Mesendoderm (in vitro differentiated cells): Measurements from ENCODE around the gene APBB2.

Experiments used
- DNase-seq: peaks from one replicate; pipeline ENCODE4 v3.0.0; 2013
- H2AK5ac ChIP-seq: 2 replicates; pipeline ENCODE4 v1.6.1; 2013; ENCODE audit warnings: low read length, inconsistent platforms
- H2BK120ac ChIP-seq: 2 replicates; pipeline ENCODE4 v1.6.1; 2013; ENCODE audit warnings: low read depth, mild to moderate bottlenecking, low read length, moderate library complexity, mixed read lengths
- H2BK15ac ChIP-seq: replicated peaks from 2 replicates; pipeline ENCODE4 v1.6.1; 2013; ENCODE audit warnings: low read depth, mild to moderate bottlenecking, moderate library complexity
- H2BK5ac ChIP-seq: 2 replicates; pipeline ENCODE4 v1.6.1; 2013; ENCODE audit warnings: low read length, inconsistent platforms
- H3K18ac ChIP-seq: 2 replicates; pipeline ENCODE4 v1.6.1; 2013; ENCODE audit warnings: mild to moderate bottlenecking, low read length, mixed read lengths
- H3K23ac ChIP-seq: one replicate; pipeline ENCODE4 v1.6.1; 2013; ENCODE audit warnings: low read length
- H3K27ac ChIP-seq: 2 replicates; pipeline ENCODE4 v1.5.1; 2013; ENCODE audit warnings: low read depth, mild to moderate bottlenecking, inconsistent platforms, low read length, moderate library complexity
- H3K27me3 ChIP-seq: 2 replicates; pipeline ENCODE4 v1.6.1; 2013; ENCODE audit warnings: low read length, control low read depth, mild to moderate bottlenecking, inconsistent platforms; ENCODE audit not compliant: insufficient read depth, poor library complexity
- H3K36me3 ChIP-seq: 2 replicates; pipeline ENCODE4 v1.6.1; 2013; ENCODE audit warnings: low read length, inconsistent platforms; ENCODE audit not compliant: control insufficient read depth, insufficient read depth
- H3K4ac ChIP-seq: one replicate; pipeline ENCODE4 v1.6.1; 2013; ENCODE audit warnings: low read depth, mild to moderate bottlenecking, low read length, moderate library complexity
- H3K4me1 ChIP-seq: 2 replicates; pipeline ENCODE4 v1.6.1; 2013; ENCODE audit warnings: low read depth, low read length, inconsistent platforms; ENCODE audit not compliant: control insufficient read depth
- H3K4me2 ChIP-seq: 2 replicates; pipeline ENCODE4 v1.6.1; 2013; ENCODE audit warnings: low read length
- H3K4me3 ChIP-seq: 2 replicates; pipeline ENCODE4 v1.5.1; 2013; ENCODE audit warnings: mild to moderate bottlenecking, low read length
- H3K56ac ChIP-seq: one replicate; pipeline ENCODE4 v1.6.1; 2013; ENCODE audit warnings: low read length
- H3K79me1 ChIP-seq: 2 replicates; pipeline ENCODE4 v1.6.1; 2013; ENCODE audit warnings: low read length, inconsistent platforms
- H3K79me2 ChIP-seq: 2 replicates; pipeline ENCODE4 v1.6.1; 2013; ENCODE audit warnings: mild to moderate bottlenecking, low read length; ENCODE audit not compliant: control insufficient read depth, insufficient read depth
- H3K9ac ChIP-seq: 2 replicates; pipeline ENCODE4 v1.6.1; 2013; ENCODE audit warnings: low read length, inconsistent platforms
- H4K5ac ChIP-seq: one replicate; pipeline ENCODE4 v1.6.1; 2013; ENCODE audit warnings: low read length
- H4K8ac ChIP-seq: one replicate; pipeline ENCODE4 v1.6.1; 2013; ENCODE audit warnings: low read depth, mild to moderate bottlenecking, control low read depth, low read length, moderate library complexity
- WGBS: extraction: QIAGEN DNeasy Blood & Tissue Kit; methylation state at CpG from one replicate; pipeline ENCODE4 v1.1.7; 2013; ENCODE audit warnings: low lambda C conversion rate, missing lambda C conversion rate; ENCODE audit not compliant: insufficient coverage; ENCODE audit errors: extremely low coverage; 5-methylcytosine and 5-hydroxymethylcytosine counted together

APBB2 gene

GRCh38 chr4:41160856-41161255 is 53.5 kb downstream of the APBB2 start:
- no peaks in the 10 kb centered on the region for H3K36me3 ChIP-seq
- DNase-seq = no peak
- WGBS = no CpG with 5 or more reads among the region's 4 CpGs

DNA sequence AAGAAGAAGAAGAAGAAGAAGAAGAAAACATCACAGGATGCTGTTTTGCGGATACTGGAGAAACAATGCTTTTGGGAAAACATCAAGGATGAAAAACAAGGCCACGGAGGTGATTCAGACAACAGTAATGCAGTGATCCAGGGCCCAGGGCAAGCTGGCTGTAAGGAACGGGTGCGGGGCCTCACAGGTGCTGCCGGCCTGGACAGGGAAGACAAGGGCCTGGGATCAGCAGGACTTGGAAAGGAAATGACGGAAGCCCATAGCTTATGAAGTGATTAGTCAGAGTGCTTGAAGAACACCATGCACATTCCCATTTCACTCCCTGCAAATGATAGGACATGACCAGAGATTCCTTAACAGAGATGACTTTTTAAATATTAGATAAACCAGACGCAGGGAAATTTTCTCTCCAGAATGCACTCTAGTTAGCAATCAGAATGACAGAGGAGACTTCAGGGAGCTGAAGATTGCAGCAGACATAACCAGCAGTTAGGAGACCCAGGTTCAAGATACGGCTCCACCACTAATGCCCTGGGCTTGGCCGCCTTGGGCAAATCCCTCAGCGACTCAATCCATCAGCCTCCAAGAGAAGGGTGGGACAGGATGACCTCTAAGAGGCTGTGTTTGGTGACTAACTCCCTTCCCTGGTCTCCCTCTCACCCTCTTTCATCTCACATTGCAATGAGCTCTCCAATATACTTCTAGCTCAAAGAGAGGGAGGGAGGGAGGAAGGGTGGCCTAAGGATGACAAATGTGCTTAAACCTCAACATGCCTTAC is 54.1 kb downstream of the APBB2 start:
- no peak overlapping the region for H2BK120ac ChIP-seq
- H2BK5ac ChIP-seq = no peak overlapping the region
- no peak overlapping the region for H3K4me2 ChIP-seq
- H3K56ac ChIP-seq = no peak overlapping the region
- H3K79me2 ChIP-seq = peaks cover 2% of the 10 kb centered on the region
- peak; percentile 77 for DNase-seq
- no peaks in the 10 kb centered on the region for H3K36me3 ChIP-seq
- H3K18ac ChIP-seq = no peak overlapping the region
- H2BK15ac ChIP-seq = no peak overlapping the region
- no peaks in the 10 kb centered on the region for H3K27me3 ChIP-seq
- no peak overlapping the region for H4K8ac ChIP-seq
- H3K23ac ChIP-seq = no peak overlapping the region
- H3K9ac ChIP-seq = no peak overlapping the region
- H3K4ac ChIP-seq = no peak overlapping the region
- H3K4me1 ChIP-seq = peaks cover 2% of the 10 kb centered on the region
- no peak overlapping the region for H2AK5ac ChIP-seq
- no peak overlapping the region for H3K4me3 ChIP-seq
- no peak overlapping the region for H3K27ac ChIP-seq
- H4K5ac ChIP-seq = no peak overlapping the region
- no CpG with 5 or more reads among the region's 10 CpGs for WGBS
- H3K79me1 ChIP-seq = peaks cover 6% of the 10 kb centered on the region

More at GRCh38 chr4:41160856-41161255, 53.5 kb downstream of the APBB2 start:
- Histone ChIP-seq H3K27me3 (no peaks in the 10 kb centered on the region), H2BK5ac (no peak overlapping the region), H3K9ac (no peak overlapping the region), H3K4me1 (peaks cover 4% of the 10 kb centered on the region), H3K27ac (no peak overlapping the region), H4K8ac (no peak overlapping the region), H3K18ac (no peak overlapping the region), H3K4me3 (no peak overlapping the region), H3K79me2 (peaks cover 2% of the 10 kb centered on the region), H2BK120ac (no peak overlapping the region), H3K4me2 (no peak overlapping the region), H3K56ac (no peak overlapping the region), H3K23ac (no peak overlapping the region), H2AK5ac (no peak overlapping the region), H3K79me1 (peaks cover 6% of the 10 kb centered on the region), H4K5ac (no peak overlapping the region), H2BK15ac (no peak overlapping the region), H3K4ac (no peak overlapping the region)

GRCh38 chr4:41158756-41159155 is 55.6 kb downstream of the APBB2 start:
- DNase-seq = no peak
- Histone ChIP-seq H3K9ac (no peak overlapping the region), H3K79me1 (peaks cover 6% of the 10 kb centered on the region), H3K4me2 (no peak overlapping the region), H2AK5ac (no peak overlapping the region), H3K27ac (no peak overlapping the region), H3K36me3 (no peaks in the 10 kb centered on the region), H3K27me3 (no peaks in the 10 kb centered on the region), H3K23ac (no peak overlapping the region), H2BK15ac (no peak overlapping the region), H2BK5ac (no peak overlapping the region), H3K56ac (no peak overlapping the region), H4K5ac (no peak overlapping the region), H3K4me1 (peaks cover 2% of the 10 kb centered on the region), H3K79me2 (peaks cover 2% of the 10 kb centered on the region), H3K4ac (no peak overlapping the region), H3K4me3 (no peak overlapping the region), H3K18ac (no peak overlapping the region), H2BK120ac (no peak overlapping the region), H4K8ac (no peak overlapping the region)
- WGBS = no CpG with 5 or more reads among the region's 5 CpGs

GRCh38 chr4:41158274-41158673 is 56.1 kb downstream of the APBB2 start:
- Histone ChIP-seq H3K79me2 (peaks cover 2% of the 10 kb centered on the region), H4K8ac (no peak overlapping the region), H3K4ac (no peak overlapping the region), H3K27ac (no peak overlapping the region), H3K56ac (no peak overlapping the region), H4K5ac (no peak overlapping the region), H3K4me2 (no peak overlapping the region), H2BK5ac (no peak overlapping the region), H3K18ac (no peak overlapping the region), H3K27me3 (no peaks in the 10 kb centered on the region), H3K4me1 (peaks cover 2% of the 10 kb centered on the region), H2BK15ac (no peak overlapping the region), H3K36me3 (no peaks in the 10 kb centered on the region), H3K9ac (no peak overlapping the region), H2AK5ac (no peak overlapping the region), H3K79me1 (peaks cover 6% of the 10 kb centered on the region), H3K4me3 (no peak overlapping the region), H3K23ac (no peak overlapping the region), H2BK120ac (no peak overlapping the region)
- no peak for DNase-seq
- no CpG with 5 or more reads among the region's 1 CpG for WGBS

DNA sequence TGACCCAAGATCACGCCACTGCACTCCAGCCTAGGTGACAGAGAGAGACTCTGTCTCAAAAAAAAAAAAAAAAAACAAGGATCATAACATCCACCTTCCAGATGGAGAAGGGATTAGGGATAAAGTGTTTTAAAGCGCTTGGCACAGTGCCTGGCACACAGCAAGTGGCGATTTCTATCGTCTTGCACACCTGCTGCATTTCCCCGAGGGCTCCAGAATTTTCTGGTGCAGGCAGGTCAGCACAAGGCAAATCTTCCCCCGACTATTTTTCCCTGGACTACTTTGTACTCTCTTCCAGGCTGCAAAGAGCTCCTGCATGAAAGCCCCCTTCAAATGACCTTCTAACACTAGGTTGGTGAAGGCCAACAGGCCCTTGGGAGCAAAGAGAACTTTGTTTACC is 57.3 kb downstream of the APBB2 start:
- no peaks in the 10 kb centered on the region for H3K27me3 ChIP-seq

DNA sequence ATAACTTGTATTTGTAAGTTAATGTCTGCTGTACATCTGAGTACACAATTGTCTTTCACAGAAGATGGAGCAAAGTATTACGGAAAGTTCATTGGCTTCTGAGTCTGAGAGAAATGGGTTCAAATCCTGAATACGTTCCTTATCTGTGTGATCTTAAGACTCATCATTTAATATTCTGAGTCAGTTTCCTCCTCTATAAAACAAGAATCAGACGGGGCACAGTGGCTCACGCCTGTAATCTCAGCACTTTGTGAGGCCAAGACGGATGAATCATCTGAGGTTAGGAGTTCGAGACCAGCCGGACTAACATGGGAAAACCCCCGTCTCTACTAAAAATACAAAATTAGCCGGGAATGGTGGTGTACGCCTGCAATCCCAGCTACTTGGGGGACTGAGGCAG is 57.8 kb downstream of the APBB2 start:
- Histone ChIP-seq H3K4me2 (no peak overlapping the region), H3K9ac (no peak overlapping the region), H3K79me2 (peaks cover 2% of the 10 kb centered on the region), H4K5ac (no peak overlapping the region), H2BK15ac (no peak overlapping the region), H3K18ac (no peak overlapping the region), H2BK120ac (no peak overlapping the region), H3K79me1 (peaks cover 6% of the 10 kb centered on the region), H2AK5ac (no peak overlapping the region), H3K4ac (no peak overlapping the region), H3K4me3 (no peak overlapping the region), H3K27me3 (no peaks in the 10 kb centered on the region), H4K8ac (no peak overlapping the region), H3K27ac (no peak overlapping the region), H3K36me3 (no peaks in the 10 kb centered on the region), H3K4me1 (no peaks in the 10 kb centered on the region), H3K56ac (no peak overlapping the region), H3K23ac (no peak overlapping the region), H2BK5ac (no peak overlapping the region)
- WGBS = no CpG with 5 or more reads among the region's 10 CpGs
- no peak for DNase-seq

More for the DNA sequence above, 57.3 kb downstream of the APBB2 start:
- Histone ChIP-seq H3K18ac (no peak overlapping the region), H3K56ac (no peak overlapping the region), H2AK5ac (no peak overlapping the region), H3K79me2 (peaks cover 2% of the 10 kb centered on the region), H3K36me3 (no peaks in the 10 kb centered on the region), H3K9ac (no peak overlapping the region), H2BK15ac (no peak overlapping the region), H3K79me1 (peaks cover 6% of the 10 kb centered on the region), H3K27ac (no peak overlapping the region), H3K4me1 (no peaks in the 10 kb centered on the region), H3K23ac (no peak overlapping the region), H4K5ac (no peak overlapping the region), H2BK120ac (no peak overlapping the region), H4K8ac (no peak overlapping the region), H2BK5ac (no peak overlapping the region), H3K4me3 (no peak overlapping the region), H3K4me2 (no peak overlapping the region), H3K4ac (no peak overlapping the region)
- WGBS = no CpG with 5 or more reads among the region's 6 CpGs
- no peak for DNase-seq
